Stomach smooth muscle (tissue), 2 donors: Measurements from ENCODE around the gene PDZRN3.

Experiments used
- H3K27ac ChIP-seq: one replicate; pipeline ENCODE4 v1.7.0; 2013; ENCODE audit warnings: mild to moderate bottlenecking, low read length, inconsistent platforms
- H3K27me3 ChIP-seq, 2 donors: one replicate each; pipeline ENCODE4 v1.7.0; 2013; ENCODE audit warnings: low read length in 2 of 2; ENCODE audit not compliant: insufficient read depth in 2 of 2, control insufficient read depth in 1 of 2
- H3K36me3 ChIP-seq, 2 donors: one replicate each; pipeline ENCODE4 v1.7.0; 2013; ENCODE audit warnings: low read length in 2 of 2; ENCODE audit not compliant: control insufficient read depth in 2 of 2, insufficient read depth in 2 of 2
- H3K4me1 ChIP-seq: one replicate; pipeline ENCODE4 v1.7.0; 2013; ENCODE audit warnings: low read length; ENCODE audit not compliant: control insufficient read depth, insufficient read depth
- H3K4me3 ChIP-seq, 2 donors: one replicate each; pipeline ENCODE4 v1.7.0; 2013; ENCODE audit warnings: low read length in 2 of 2
- H3K9ac ChIP-seq, 2 donors: one replicate each; pipeline ENCODE4 v1.7.0; 2013; ENCODE audit warnings: low read length in 2 of 2, mild to moderate bottlenecking in 1 of 2
- H3K9me3 ChIP-seq, 2 donors: one replicate each; pipeline ENCODE4 v1.7.0; 2013; ENCODE audit warnings: low read length in 2 of 2; ENCODE audit not compliant: control insufficient read depth in 2 of 2
- donor health status: healthy.
- donor health status: Pancreatic carcinoma.

The PDZRN3 gene

DNA sequence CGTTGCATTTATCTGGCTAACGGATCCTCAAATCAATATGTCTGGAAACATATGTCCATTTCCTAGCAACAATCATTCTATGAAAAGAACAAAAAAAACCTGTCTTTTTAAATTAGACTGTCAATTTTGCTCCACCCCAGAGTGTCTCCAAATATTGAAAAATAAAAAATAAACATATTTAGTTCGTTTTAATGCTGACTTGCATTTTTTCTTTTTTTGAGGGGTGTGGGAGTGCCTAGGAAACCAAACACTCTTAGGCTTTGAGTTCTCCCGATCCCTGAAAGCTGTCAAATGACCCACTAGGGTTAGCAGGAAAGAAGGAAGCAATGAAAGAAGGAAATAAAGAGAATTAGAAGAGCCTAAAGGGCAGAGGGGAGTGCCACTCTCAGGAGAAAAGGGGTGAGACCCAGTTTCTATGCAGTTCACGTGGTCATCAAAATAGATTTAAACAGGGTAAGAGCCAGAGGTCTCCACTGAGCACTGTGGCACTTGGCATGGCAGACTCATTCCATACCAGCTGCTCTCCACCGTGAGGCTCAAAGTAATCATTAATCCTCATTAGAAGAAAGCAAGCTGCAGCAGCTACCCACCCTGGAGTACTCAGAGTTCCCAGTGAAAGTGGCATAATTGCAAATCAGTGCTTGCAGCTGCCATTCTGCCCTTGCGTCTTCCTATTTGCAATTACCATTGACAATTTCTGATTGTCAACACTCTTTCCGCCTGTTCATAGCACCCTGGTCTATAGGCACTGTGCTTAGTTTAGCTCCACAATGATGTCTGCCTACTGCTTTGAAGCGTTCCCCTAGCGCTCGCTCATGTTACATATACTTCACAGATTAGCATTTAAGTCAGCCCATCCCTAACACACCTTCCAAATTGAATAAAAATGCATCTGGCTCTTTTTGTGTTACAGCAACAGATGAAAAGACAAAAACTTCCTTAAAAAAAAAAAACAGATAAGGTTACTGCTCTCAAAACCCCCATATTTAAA is 32.3 kb downstream of the PDZRN3 start:
- Histone ChIP-seq H3K4me1 (peaks cover 12% of the 10 kb centered on the region), H3K36me3 (peaks cover 0 to 2% of the 10 kb centered on the region in 2 donors), H3K9ac (no peak overlapping the region), H3K27ac (peak overlapping the region; percentile 6), H3K27me3 (no peaks in the 10 kb centered on the region), H3K4me3 (no peak overlapping the region), H3K9me3 (no peaks in the 10 kb centered on the region)

- Histone ChIP-seq H3K36me3 (peaks cover 0 to 2% of the 10 kb centered on the region in 2 donors), H3K4me1 (peaks cover 12% of the 10 kb centered on the region), H3K27ac (no peak overlapping the region), H3K9ac (no peak overlapping the region), H3K4me3 (no peak overlapping the region), H3K9me3 (no peaks in the 10 kb centered on the region), H3K27me3 (no peaks in the 10 kb centered on the region)
Observed at GRCh38 chr3:73591286-73591800, 33.4 kb downstream of the PDZRN3 start.

DNA sequence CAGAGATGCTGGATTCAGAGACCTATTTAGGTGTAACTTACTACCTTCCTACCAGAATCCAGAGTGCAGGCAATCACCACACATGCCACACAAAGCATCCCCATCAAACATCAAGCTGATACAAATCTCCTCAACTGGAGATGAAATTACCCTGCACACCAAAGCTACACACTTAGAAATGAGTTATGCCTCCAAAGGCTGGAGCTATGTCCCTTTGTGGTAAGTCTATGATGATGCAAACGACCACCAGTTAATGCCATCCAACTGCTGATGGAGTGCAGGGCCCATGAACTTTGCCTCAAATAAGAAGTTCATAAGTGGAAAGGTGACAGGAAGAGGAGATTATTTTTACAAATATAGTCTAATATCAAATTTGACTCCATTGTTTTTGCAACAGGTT is 38.1 kb downstream of the PDZRN3 start:
- no peaks in the 10 kb centered on the region for H3K36me3 ChIP-seq
- H3K27me3 ChIP-seq = no peaks in the 10 kb centered on the region
- peaks cover 23% of the 10 kb centered on the region for H3K4me1 ChIP-seq
- no peaks in the 10 kb centered on the region for H3K9me3 ChIP-seq
- no peak overlapping the region for H3K9ac ChIP-seq
- no peak overlapping the region for H3K4me3 ChIP-seq
- no peak overlapping the region for H3K27ac ChIP-seq

- Histone ChIP-seq H3K27me3 (no peaks in the 10 kb centered on the region), H3K27ac (no peak overlapping the region), H3K36me3 (no peaks in the 10 kb centered on the region), H3K4me1 (peaks cover 23% of the 10 kb centered on the region), H3K4me3 (no peak overlapping the region), H3K9me3 (no peaks in the 10 kb centered on the region), H3K9ac (no peak overlapping the region)
Observed at GRCh38 chr3:73586190-73586589, 38.6 kb downstream of the PDZRN3 start.

DNA sequence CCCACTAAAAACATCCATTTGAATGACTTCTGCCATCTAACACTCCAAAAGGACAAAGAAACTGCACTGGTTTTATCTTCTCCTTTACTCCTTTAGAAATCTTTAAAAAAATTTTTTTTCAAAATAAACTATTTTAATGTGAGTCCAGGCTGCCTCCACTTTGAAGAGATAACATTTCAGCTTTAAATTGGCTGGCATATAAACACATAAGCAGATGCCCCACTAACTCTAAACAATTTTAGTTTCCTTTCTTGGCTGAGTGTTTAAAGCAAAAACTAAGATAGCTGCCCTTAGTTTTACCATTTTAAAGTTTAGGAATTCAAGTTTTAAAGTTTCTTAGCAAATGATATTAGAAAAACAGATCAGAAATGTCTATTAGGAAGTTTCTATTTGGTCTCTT is 39.9 kb downstream of the PDZRN3 start:
- H3K9me3 ChIP-seq = no peaks in the 10 kb centered on the region
- peaks cover 32% of the 10 kb centered on the region for H3K4me1 ChIP-seq
- H3K9ac ChIP-seq = no peak overlapping the region
- H3K4me3 ChIP-seq = no peak overlapping the region
- H3K36me3 ChIP-seq = no peaks in the 10 kb centered on the region
- no peaks in the 10 kb centered on the region for H3K27me3 ChIP-seq
- H3K27ac ChIP-seq = no peak overlapping the region

DNA sequence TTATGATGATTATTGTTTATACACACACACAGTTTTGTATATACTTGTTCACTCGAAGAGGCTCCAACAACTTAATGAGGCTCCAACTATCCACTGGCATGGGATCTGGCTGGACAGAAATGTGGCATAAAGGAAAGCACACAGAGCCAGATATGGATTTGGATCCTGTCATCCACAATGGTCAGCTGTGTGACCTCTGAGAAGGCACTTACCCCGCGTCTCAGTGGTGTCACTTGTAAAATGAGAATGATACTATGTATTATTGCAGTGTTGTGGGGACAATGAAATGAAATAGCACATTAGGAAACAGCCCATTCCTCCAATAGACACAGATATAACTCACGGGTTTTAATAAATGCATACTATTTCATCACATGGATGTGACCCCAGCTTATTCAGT is 42.2 kb downstream of the PDZRN3 start:
- Histone ChIP-seq H3K9ac (no peak overlapping the region), H3K4me1 (peaks cover 36% of the 10 kb centered on the region), H3K4me3 (no peak overlapping the region), H3K36me3 (no peaks in the 10 kb centered on the region), H3K9me3 (no peaks in the 10 kb centered on the region), H3K27ac (no peak overlapping the region), H3K27me3 (no peaks in the 10 kb centered on the region)

- Histone ChIP-seq H3K4me3 (no peak overlapping the region), H3K36me3 (no peaks in the 10 kb centered on the region), H3K27ac (no peak overlapping the region), H3K9ac (no peak overlapping the region), H3K27me3 (no peaks in the 10 kb centered on the region), H3K4me1 (peaks cover 33% of the 10 kb centered on the region), H3K9me3 (no peaks in the 10 kb centered on the region)
Observed at GRCh38 chr3:73581134-73581846, 43.5 kb downstream of the PDZRN3 start.

DNA sequence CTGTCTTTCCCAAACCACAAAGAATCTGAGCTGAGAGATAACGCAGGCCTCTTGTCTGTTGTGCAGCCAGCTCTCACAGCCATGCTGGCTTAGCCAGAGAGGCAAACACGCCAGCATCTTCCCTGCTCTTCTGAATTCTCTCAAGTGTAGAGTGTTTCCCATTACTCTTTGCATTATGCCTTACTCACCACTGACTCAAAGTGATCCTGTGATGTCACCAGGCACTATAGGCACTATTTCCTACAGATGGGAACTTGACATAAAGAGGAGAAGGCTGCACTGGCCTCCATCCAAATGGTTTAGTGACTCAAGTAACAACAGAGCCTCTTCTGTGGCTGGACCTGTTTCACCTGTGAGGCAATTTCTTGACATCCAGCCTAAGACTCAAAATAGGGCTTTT is 44.4 kb downstream of the PDZRN3 start:
- peak overlapping the region in 1 of 2 donors; percentile 37 for H3K9ac ChIP-seq
- H3K4me1 ChIP-seq = peaks cover 31% of the 10 kb centered on the region
- H3K9me3 ChIP-seq = no peaks in the 10 kb centered on the region
- H3K4me3 ChIP-seq = no peak overlapping the region
- H3K27me3 ChIP-seq = no peaks in the 10 kb centered on the region
- H3K36me3 ChIP-seq = no peaks in the 10 kb centered on the region
- H3K27ac ChIP-seq = no peak overlapping the region

- H3K9ac ChIP-seq = no peak overlapping the region
- H3K4me1 ChIP-seq = peaks cover 39% of the 10 kb centered on the region
- H3K27me3 ChIP-seq = no peaks in the 10 kb centered on the region
- H3K27ac ChIP-seq = no peak overlapping the region
- H3K36me3 ChIP-seq = no peaks in the 10 kb centered on the region
- H3K4me3 ChIP-seq = no peak overlapping the region
- no peaks in the 10 kb centered on the region for H3K9me3 ChIP-seq
Observed at GRCh38 chr3:73577704-73578103, 47.0 kb downstream of the PDZRN3 start.

GRCh38 chr3:73576999-73577461 is 47.7 kb downstream of the PDZRN3 start:
- Histone ChIP-seq H3K4me3 (no peak overlapping the region), H3K36me3 (no peaks in the 10 kb centered on the region), H3K9ac (no peak overlapping the region), H3K9me3 (no peaks in the 10 kb centered on the region), H3K27me3 (no peaks in the 10 kb centered on the region), H3K27ac (no peak overlapping the region), H3K4me1 (peaks cover 40% of the 10 kb centered on the region)
